ENCODE data around the gene PHRF1.

DNA sequence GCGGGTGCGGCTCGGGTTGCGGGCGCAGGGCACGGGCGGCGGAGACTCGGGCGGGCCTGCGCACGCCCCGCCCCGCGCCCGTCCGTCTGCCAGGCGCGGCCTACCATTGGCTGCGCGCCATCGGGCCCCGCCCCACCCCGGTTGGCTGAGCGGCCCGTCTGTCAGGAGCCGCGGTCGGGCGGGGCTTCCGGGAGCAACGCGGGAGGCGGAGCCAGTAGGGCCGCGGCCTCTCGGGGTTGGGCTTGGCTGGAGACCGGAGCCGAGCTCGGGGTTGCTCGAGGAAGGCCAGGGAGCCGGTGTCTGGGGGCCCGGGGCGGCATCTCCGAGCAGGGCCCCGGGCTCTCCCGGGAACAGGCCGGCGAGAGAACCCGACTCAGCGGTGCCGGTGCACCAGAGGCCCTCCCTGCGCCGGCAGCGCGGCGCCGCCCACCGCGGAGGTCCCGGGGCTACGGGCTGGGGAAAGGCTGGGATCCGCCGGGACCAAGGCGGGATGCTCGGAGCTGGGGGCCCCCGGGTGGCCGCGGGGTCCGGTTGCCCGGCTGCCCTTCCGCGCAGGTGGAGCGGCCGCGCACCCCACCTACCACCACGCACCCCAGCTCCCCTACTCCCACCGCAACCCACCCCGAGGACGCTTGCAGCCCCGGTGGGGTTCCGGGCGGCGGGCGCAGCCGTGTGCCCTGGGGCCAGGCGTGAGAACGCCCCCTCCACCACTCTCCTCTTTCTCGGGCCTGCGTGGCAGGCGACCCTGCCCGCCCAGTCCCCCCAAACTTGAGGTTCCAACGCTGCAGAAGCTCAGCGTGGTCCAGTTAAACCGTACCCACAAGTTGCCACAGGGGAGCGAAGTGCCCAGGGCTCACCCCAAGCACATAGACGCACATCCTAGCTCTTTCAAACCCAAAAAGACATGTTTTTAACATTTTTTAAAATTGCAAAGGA is 40.5 kb upstream of the PHRF1 start, which contains the start of gene HRAS:
- TF ChIP-seq, protein P1, sequence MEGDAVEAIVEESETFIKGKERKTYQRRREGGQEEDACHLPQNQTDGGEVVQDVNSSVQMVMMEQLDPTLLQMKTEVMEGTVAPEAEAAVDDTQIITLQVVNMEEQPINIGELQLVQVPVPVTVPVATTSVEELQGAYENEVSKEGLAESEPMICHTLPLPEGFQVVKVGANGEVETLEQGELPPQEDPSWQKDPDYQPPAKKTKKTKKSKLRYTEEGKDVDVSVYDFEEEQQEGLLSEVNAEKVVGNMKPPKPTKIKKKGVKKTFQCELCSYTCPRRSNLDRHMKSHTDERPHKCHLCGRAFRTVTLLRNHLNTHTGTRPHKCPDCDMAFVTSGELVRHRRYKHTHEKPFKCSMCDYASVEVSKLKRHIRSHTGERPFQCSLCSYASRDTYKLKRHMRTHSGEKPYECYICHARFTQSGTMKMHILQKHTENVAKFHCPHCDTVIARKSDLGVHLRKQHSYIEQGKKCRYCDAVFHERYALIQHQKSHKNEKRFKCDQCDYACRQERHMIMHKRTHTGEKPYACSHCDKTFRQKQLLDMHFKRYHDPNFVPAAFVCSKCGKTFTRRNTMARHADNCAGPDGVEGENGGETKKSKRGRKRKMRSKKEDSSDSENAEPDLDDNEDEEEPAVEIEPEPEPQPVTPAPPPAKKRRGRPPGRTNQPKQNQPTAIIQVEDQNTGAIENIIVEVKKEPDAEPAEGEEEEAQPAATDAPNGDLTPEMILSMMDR (IDR thresholded peaks at IDR 0.05; ENCODE audit: low read length), result no peak
- TF ChIP-seq EZH2 (optimal IDR thresholded peaks at IDR 0.05; ENCODE audit: low read depth, low read length) (no peak), EZH2phosphoT487 (IDR thresholded peaks at IDR 0.05; ENCODE audit: low read length) (no peak)
